HEK293 (cell line): ENCODE measurements around the gene GPR85.

Experiments used
- CTCF ChIA-PET: fragments of 350-600 bp; formaldehyde crosslinking; extraction: SDS; loops from one replicate; lab custom pipeline; 2021; ENCODE audit warnings: antibody characterized with exemption; lab: Yijun Ruan, JAX
- POLR2A ChIA-PET: fragments of 300-600 bp; formaldehyde crosslinking; extraction: SDS; loops from one replicate; lab custom pipeline; 2020; ENCODE audit warnings: antibody characterized with exemption, inconsistent platforms; lab: Yijun Ruan, JAX
- H3K27ac ChIP-seq: fragments of 200-500 bp; sonication (Bioruptor generic); 2 replicates; pipeline ENCODE4 v1.5.1; 2014; ENCODE audit warnings: low read depth, low read length, control low read depth, inconsistent platforms; ENCODE audit errors: extremely low read depth
- H3K36me3 ChIP-seq, 2 experiments: fragments of 200-500 bp in 1 of 2; sonication (Bioruptor generic) in 1 of 2; 1 replicate in 1 of 2; 2 replicates in 1 of 2; pipeline ENCODE4 v1.5.1; 2014 to 2017; ENCODE audit warnings: inconsistent platforms in 2 of 2, low read length in 2 of 2; ENCODE audit not compliant: control insufficient read depth in 2 of 2, insufficient read depth in 1 of 2
- H3K4me1 ChIP-seq: fragments of 200-500 bp; sonication (Bioruptor generic); 2 replicates; pipeline ENCODE4 v1.5.1; 2014; ENCODE audit warnings: mild to moderate bottlenecking, low read length, inconsistent platforms; ENCODE audit not compliant: control insufficient read depth, insufficient read depth
- H3K4me3 ChIP-seq: 2 replicates; pipeline ENCODE4 v1.5.1; 2011; ENCODE audit warnings: low read depth, mild to moderate bottlenecking, control low read depth, low read length, moderate library complexity
- H3K9me3 ChIP-seq: fragments of 200-500 bp; sonication (Bioruptor generic); 2 replicates; pipeline ENCODE4 v1.5.1; 2014; ENCODE audit warnings: low read depth, low read length, inconsistent platforms; ENCODE audit not compliant: control insufficient read depth, insufficient read depth
- HOXD13 ChIP-seq: sonication (generic); formaldehyde crosslinking; IDR thresholded peaks from 2 replicates; pipeline ENCODE4 v1.8.0; 2022; ENCODE audit warnings: missing genetic modification reagents, borderline replicate concordance
- INSM2 ChIP-seq: fragments of 450-650 bp; formaldehyde crosslinking; IDR thresholded peaks from 2 replicates; pipeline ENCODE4 v1.5.1; 2016; ENCODE audit warnings: missing biosample characterization, missing genetic modification characterization
- PATZ1 ChIP-seq: fragments of 450-650 bp; formaldehyde crosslinking; IDR thresholded peaks from 2 replicates; pipeline ENCODE4 v1.5.1; 2016; ENCODE audit warnings: missing biosample characterization, missing genetic modification characterization
- SP3 ChIP-seq: fragments of 450-650 bp; formaldehyde crosslinking; IDR thresholded peaks from 2 replicates; pipeline ENCODE4 v1.5.1; 2016; ENCODE audit warnings: missing biosample characterization, missing genetic modification characterization
- ZFP3 ChIP-seq: fragments of 450-650 bp; formaldehyde crosslinking; IDR thresholded peaks from 2 replicates; pipeline ENCODE4 v1.5.1; 2016; ENCODE audit warnings: low read depth, missing biosample characterization, missing genetic modification characterization
- ZFP37 ChIP-seq: fragments of 450-650 bp; formaldehyde crosslinking; IDR thresholded peaks from 2 replicates; pipeline ENCODE4 v1.5.1; 2016; ENCODE audit warnings: missing biosample characterization, missing genetic modification characterization
- ZIC2 ChIP-seq: fragments of 450-650 bp; formaldehyde crosslinking; IDR thresholded peaks from 2 replicates; pipeline ENCODE4 v1.5.1; 2016; ENCODE audit warnings: missing biosample characterization, missing genetic modification characterization
- ZNF132 ChIP-seq: fragments of 450-650 bp; formaldehyde crosslinking; IDR thresholded peaks from 2 replicates; pipeline ENCODE4 v1.5.1; 2017; ENCODE audit warnings: missing biosample characterization, missing genetic modification characterization, borderline replicate concordance
- ZNF157 ChIP-seq: fragments of 450-650 bp; formaldehyde crosslinking; IDR thresholded peaks from 2 replicates; pipeline ENCODE4 v1.5.1; 2016; ENCODE audit warnings: missing biosample characterization, missing genetic modification characterization
- ZNF202 ChIP-seq: fragments of 450-650 bp; formaldehyde crosslinking; IDR thresholded peaks from 2 replicates; pipeline ENCODE4 v1.5.1; 2016; ENCODE audit warnings: missing biosample characterization, missing genetic modification characterization, borderline replicate concordance
- ZNF274 ChIP-seq, 2 experiments: fragments of 200-500 bp in 1 of 2; fragments of 450-650 bp in 1 of 2; sonication (Bioruptor generic) in 1 of 2; formaldehyde crosslinking in 1 of 2; IDR thresholded peaks; 2 replicates each; pipeline versions ENCODE4 v1.5.1 to v1.6.1; 2014 to 2016; ENCODE audit warnings: borderline replicate concordance in 1 of 2, inconsistent platforms in 1 of 2, low read length in 1 of 2, missing biosample characterization in 1 of 2, missing genetic modification characterization in 1 of 2
- ZNF311 ChIP-seq: fragments of 450-650 bp; formaldehyde crosslinking; IDR thresholded peaks from 2 replicates; pipeline ENCODE4 v1.5.1; 2017; ENCODE audit warnings: missing biosample characterization, missing genetic modification characterization, borderline replicate concordance
- ZNF335 ChIP-seq: fragments of 450-650 bp; formaldehyde crosslinking; conservative IDR thresholded peaks from 2 replicates; pipeline ENCODE4 v1.5.1; 2016; ENCODE audit warnings: missing biosample characterization, missing genetic modification characterization
- ZNF341 ChIP-seq: fragments of 450-650 bp; formaldehyde crosslinking; IDR thresholded peaks from 2 replicates; pipeline ENCODE4; 2016; ENCODE audit warnings: low read depth, missing biosample characterization, missing genetic modification characterization
- ZNF394 ChIP-seq: fragments of 450-650 bp; formaldehyde crosslinking; IDR thresholded peaks from 2 replicates; pipeline ENCODE4 v1.5.1; 2016; ENCODE audit warnings: missing biosample characterization, missing genetic modification characterization, mild to moderate bottlenecking, moderate library complexity, borderline replicate concordance
- ZNF510 ChIP-seq: fragments of 450-650 bp; formaldehyde crosslinking; IDR thresholded peaks from 2 replicates; pipeline ENCODE4 v1.5.1; 2018; ENCODE audit warnings: mild to moderate bottlenecking, missing genetic modification characterization, missing biosample characterization; ENCODE audit not compliant: insufficient replicate concordance
- ZNF558 ChIP-seq: fragments of 450-650 bp; formaldehyde crosslinking; IDR thresholded peaks from 2 replicates; pipeline ENCODE4 v1.5.1; 2016; ENCODE audit warnings: missing biosample characterization, missing genetic modification characterization
- ZNF560 ChIP-seq: fragments of 450-650 bp; formaldehyde crosslinking; IDR thresholded peaks from 2 replicates; pipeline ENCODE4 v1.5.1; 2017; ENCODE audit warnings: missing biosample characterization, missing genetic modification characterization, borderline replicate concordance
- ZNF585B ChIP-seq: fragments of 450-650 bp; formaldehyde crosslinking; IDR thresholded peaks from 2 replicates; pipeline ENCODE4 v1.5.1; 2016; ENCODE audit warnings: missing biosample characterization, missing genetic modification characterization
- ZNF610 ChIP-seq: fragments of 450-650 bp; formaldehyde crosslinking; IDR thresholded peaks from 2 replicates; pipeline ENCODE4 v1.5.1; 2016; ENCODE audit warnings: missing biosample characterization, missing genetic modification characterization, borderline replicate concordance
- ZNF621 ChIP-seq: fragments of 450-650 bp; formaldehyde crosslinking; IDR thresholded peaks from 2 replicates; pipeline ENCODE4 v1.5.1; 2017; ENCODE audit warnings: missing biosample characterization, missing genetic modification characterization
- ZNF843 ChIP-seq: fragments of 450-650 bp; formaldehyde crosslinking; IDR thresholded peaks from 2 replicates; pipeline ENCODE4 v1.5.1; 2016; ENCODE audit warnings: missing biosample characterization, missing genetic modification characterization
- ZSCAN4 ChIP-seq: fragments of 450-650 bp; formaldehyde crosslinking; IDR thresholded peaks from 2 replicates; pipeline ENCODE4 v1.5.1; 2017; ENCODE audit warnings: missing biosample characterization, missing genetic modification characterization

The GPR85 gene

GRCh38 chr7:113076703-113077102 lies 9.9 kb downstream of the GPR85 start:
- Histone ChIP-seq H3K4me1 (no peaks in the 10 kb centered on the region), H3K36me3 (no peaks in the 10 kb centered on the region), H3K27ac (no peak overlapping the region), H3K4me3 (no peak overlapping the region), H3K9me3 (no peaks in the 10 kb centered on the region)
- CTCF ChIA-PET = no interaction called here
- no peak for TF ChIP-seq ZNF335 (tag by site-specific recombination)
- no peak for TF ChIP-seq HOXD13
- no peak for TF ChIP-seq ZIC2
- TF ChIP-seq ZFP37 (tag by site-specific recombination) = no peak
- TF ChIP-seq ZNF394 = no peak
- no peak for TF ChIP-seq ZFP3
- TF ChIP-seq ZNF311 (tag by site-specific recombination) = no peak
- no peak for TF ChIP-seq ZSCAN4
- no peak for TF ChIP-seq ZNF585B
- TF ChIP-seq ZNF843 (tag by site-specific recombination) = no peak
- no peak for TF ChIP-seq ZNF558
- no peak for TF ChIP-seq ZNF621 (tag by site-specific recombination)
- no peak for TF ChIP-seq ZNF560 (tag by site-specific recombination)
- POLR2A ChIA-PET = no interaction called here

GRCh38 chr7:113071465-113071864 lies 15.2 kb downstream of the GPR85 start:
- TF ChIP-seq ZNF202 = no peak
- TF ChIP-seq INSM2 = no peak
- TF ChIP-seq ZNF510 = no peak
- no peak for TF ChIP-seq ZNF132
- no peak for TF ChIP-seq ZNF341 (tag by site-specific recombination)
- TF ChIP-seq ZNF274 (IDR thresholded peaks at IDR 0.05; ENCODE audit: low read length) = no peak
- no peak for TF ChIP-seq ZNF274 (tag by site-specific recombination; IDR thresholded peaks at IDR 0.05; ENCODE audit: borderline replicate concordance)
- CTCF ChIA-PET = interaction anchor here (0.6 kb wide), 1 partner anchor 86 kb away, joined by 3 read pairs; no protein-coding TSS in a partner anchor

GRCh38 chr7:113062499-113062898 lies 24.1 kb downstream of the GPR85 start:
- H3K9me3 ChIP-seq = no peaks in the 10 kb centered on the region
- no peak overlapping the region for H3K4me3 ChIP-seq
- H3K36me3 ChIP-seq = no peaks in the 10 kb centered on the region
- CTCF ChIA-PET = no interaction called here
- no peak for TF ChIP-seq SP3
- no peak for TF ChIP-seq ZNF157 (tag by site-specific recombination)
- no peak for TF ChIP-seq ZNF610 (tag by site-specific recombination)
- TF ChIP-seq PATZ1 (tag by site-specific recombination) = no peak
- TF ChIP-seq, all 188 proteins: peak for 0
- POLR2A ChIA-PET = no interaction called here
- Histone ChIP-seq H3K27ac (no peak overlapping the region), H3K4me1 (no peaks in the 10 kb centered on the region)

More at GRCh38 chr7:113071465-113071864, 15.2 kb downstream of the GPR85 start:
- H3K4me3 ChIP-seq = no peak overlapping the region
- H3K9me3 ChIP-seq = no peaks in the 10 kb centered on the region
- no peaks in the 10 kb centered on the region for H3K36me3 ChIP-seq
- no peak overlapping the region for H3K27ac ChIP-seq
- no peaks in the 10 kb centered on the region for H3K4me1 ChIP-seq
- POLR2A ChIA-PET = no interaction called here
